Activated T-cell treated with anti-CD3 and anti-CD28 coated beads, Interleukin-2, amount 50 U/mL, for 24 hours (primary cell): ENCODE results near the gene PTPA.
A peak's percentile ranks its signal among the peaks of the same experiment; 100 is the strongest.

Experiments used
- DNase-seq: peaks from one replicate; pipeline ENCODE4 v3.0.0-alpha.2; 2020
- H3K27ac Mint-ChIP-seq: 2 replicates; pipeline ENCODE4 v1.8.0; 2020; ENCODE audit warnings: mild to moderate bottlenecking, mixed read lengths
- H3K27me3 Mint-ChIP-seq: 2 replicates; pipeline ENCODE4 v1.8.0; 2020; ENCODE audit warnings: mixed read lengths
- H3K36me3 Mint-ChIP-seq: 2 replicates; pipeline ENCODE4 v1.8.0; 2020; ENCODE audit warnings: low read depth, mixed read lengths
- H3K4me1 Mint-ChIP-seq: 2 replicates; pipeline ENCODE4 v1.8.0; 2020; ENCODE audit warnings: low read depth, mixed read lengths
- H3K4me3 Mint-ChIP-seq: 2 replicates; pipeline ENCODE4 v1.8.0; 2020; ENCODE audit warnings: mild to moderate bottlenecking, moderate library complexity, mixed read lengths
- H3K9me3 Mint-ChIP-seq: 2 replicates; pipeline ENCODE4 v1.8.0; 2020; ENCODE audit warnings: mixed read lengths

The PTPA gene

DNA sequence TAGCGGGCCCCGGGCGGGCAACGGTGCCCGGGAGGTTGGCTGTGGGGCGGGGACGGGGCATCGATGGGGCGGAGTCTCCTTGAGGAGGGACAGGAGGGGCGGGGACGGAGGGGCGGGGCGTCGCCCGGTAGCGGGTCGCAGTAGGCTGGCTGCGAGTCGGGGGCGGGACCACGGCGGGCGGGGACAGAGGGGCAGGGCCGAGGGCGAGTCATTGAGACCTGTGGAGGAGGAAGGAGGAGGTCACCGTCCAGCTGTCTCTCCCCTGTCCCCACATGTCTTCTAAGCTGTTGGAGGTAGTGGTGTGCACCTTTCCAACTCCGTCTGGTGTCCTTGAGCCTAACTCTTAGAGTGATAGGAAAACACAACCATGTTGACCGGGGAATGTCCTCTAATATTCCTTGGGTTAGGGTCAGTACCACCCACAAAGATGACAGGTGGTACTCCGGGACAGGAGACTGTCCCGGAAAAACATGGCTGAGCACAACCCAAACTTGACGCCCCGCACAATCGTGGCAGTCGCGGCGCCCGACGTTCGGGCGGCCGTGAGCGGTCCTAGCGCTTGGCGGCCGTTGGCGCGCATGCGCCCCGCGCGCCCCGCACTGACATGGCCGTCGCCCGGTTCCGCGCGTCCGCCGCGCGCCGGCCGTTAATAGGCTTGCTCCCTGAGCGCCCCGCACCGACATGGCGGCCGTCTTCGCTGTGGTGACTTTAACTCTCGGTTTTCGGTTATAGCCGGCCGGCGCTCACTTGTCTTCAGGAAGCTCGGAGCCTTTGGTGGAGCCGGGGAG, at the start of gene PTPA, which contains the start of gene CRAT:
Gene PTPA, plus strand, starts transcription at position 676 of the 788 bp plus-strand sequence. CDS start 186 bp downstream, outside the sequence.
Gene CRAT, minus strand, starts transcription at position 54 of the 788 bp plus-strand sequence. CDS start 284 bp downstream, outside the sequence.
- peaks cover 15% of the 10 kb centered on the region for H3K36me3 Mint-ChIP-seq
- peak within 1 kb of the TSS; percentile 97 for H3K4me3 Mint-ChIP-seq
- no peaks in the 10 kb centered on the region for H3K9me3 Mint-ChIP-seq
- H3K27ac Mint-ChIP-seq = peak within 1 kb of the TSS; percentile 98
- H3K27me3 Mint-ChIP-seq = no peaks in the 10 kb centered on the region
- peaks cover 42% of the 10 kb centered on the region for H3K4me1 Mint-ChIP-seq
- peak; percentile 97 for DNase-seq

- Mint-ChIP-seq H3K36me3 (peaks cover 71% of the 10 kb centered on the region), H3K27me3 (no peaks in the 10 kb centered on the region), H3K9me3 (no peaks in the 10 kb centered on the region), H3K4me1 (peaks cover under 1% of the 10 kb centered on the region), H3K27ac (no peak overlapping the region), H3K4me3 (no peak overlapping the region)
- no peak for DNase-seq
These were observed 48.2 kb upstream of the PTPA start for GRCh38 chr9:129063061-129063460.

GRCh38 chr9:129064499-129064908, 46.7 kb upstream of the PTPA start:
- Mint-ChIP-seq H3K27me3 (no peaks in the 10 kb centered on the region), H3K36me3 (peaks cover 72% of the 10 kb centered on the region), H3K4me3 (no peak overlapping the region), H3K9me3 (no peaks in the 10 kb centered on the region), H3K27ac (no peak overlapping the region), H3K4me1 (peaks cover 14% of the 10 kb centered on the region)
- no peak for DNase-seq

DNA sequence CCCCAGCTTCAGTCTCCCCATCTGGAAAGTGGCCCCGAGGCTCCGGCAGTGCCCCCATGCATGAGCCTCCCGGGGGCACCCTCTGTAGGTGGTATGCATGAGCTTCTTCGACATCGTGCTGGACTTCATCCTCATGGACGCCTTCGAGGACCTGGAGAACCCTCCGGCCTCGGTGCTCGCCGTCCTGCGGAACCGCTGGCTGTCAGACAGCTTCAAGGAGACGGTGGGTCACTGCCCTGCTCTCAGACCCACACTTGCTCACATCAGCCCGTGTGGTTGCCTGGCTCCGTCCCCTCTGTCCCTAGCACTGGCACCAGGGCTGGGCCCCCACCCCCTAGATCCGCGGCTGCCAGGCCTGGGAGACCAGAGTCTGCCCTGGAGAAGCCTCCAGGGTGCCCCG, 43.1 kb upstream of the PTPA start:
- Mint-ChIP-seq H3K27ac (peak overlapping the region; percentile 92), H3K9me3 (no peaks in the 10 kb centered on the region), H3K27me3 (no peaks in the 10 kb centered on the region), H3K36me3 (peaks cover 61% of the 10 kb centered on the region), H3K4me3 (no peak overlapping the region), H3K4me1 (peaks cover 33% of the 10 kb centered on the region)
- DNase-seq = no peak

- H3K4me3 Mint-ChIP-seq = peak overlapping the region; percentile 34
- DNase-seq = peak; percentile 74
- peaks cover 36% of the 10 kb centered on the region for H3K4me1 Mint-ChIP-seq
- H3K27ac Mint-ChIP-seq = peak overlapping the region; percentile 92
- H3K9me3 Mint-ChIP-seq = no peaks in the 10 kb centered on the region
- H3K27me3 Mint-ChIP-seq = no peaks in the 10 kb centered on the region
- peaks cover 54% of the 10 kb centered on the region for H3K36me3 Mint-ChIP-seq
These were observed 42.0 kb upstream of the PTPA start for GRCh38 chr9:129068990-129069861.

- peak; percentile 35 for DNase-seq
- H3K27ac Mint-ChIP-seq = peak overlapping the region; percentile 92
- no peaks in the 10 kb centered on the region for H3K27me3 Mint-ChIP-seq
- H3K9me3 Mint-ChIP-seq = no peaks in the 10 kb centered on the region
- H3K36me3 Mint-ChIP-seq = peaks cover 47% of the 10 kb centered on the region
- H3K4me3 Mint-ChIP-seq = no peak overlapping the region
- peaks cover 36% of the 10 kb centered on the region for H3K4me1 Mint-ChIP-seq
These were observed 41.2 kb upstream of the PTPA start for GRCh38 chr9:129069862-129070641.

DNA sequence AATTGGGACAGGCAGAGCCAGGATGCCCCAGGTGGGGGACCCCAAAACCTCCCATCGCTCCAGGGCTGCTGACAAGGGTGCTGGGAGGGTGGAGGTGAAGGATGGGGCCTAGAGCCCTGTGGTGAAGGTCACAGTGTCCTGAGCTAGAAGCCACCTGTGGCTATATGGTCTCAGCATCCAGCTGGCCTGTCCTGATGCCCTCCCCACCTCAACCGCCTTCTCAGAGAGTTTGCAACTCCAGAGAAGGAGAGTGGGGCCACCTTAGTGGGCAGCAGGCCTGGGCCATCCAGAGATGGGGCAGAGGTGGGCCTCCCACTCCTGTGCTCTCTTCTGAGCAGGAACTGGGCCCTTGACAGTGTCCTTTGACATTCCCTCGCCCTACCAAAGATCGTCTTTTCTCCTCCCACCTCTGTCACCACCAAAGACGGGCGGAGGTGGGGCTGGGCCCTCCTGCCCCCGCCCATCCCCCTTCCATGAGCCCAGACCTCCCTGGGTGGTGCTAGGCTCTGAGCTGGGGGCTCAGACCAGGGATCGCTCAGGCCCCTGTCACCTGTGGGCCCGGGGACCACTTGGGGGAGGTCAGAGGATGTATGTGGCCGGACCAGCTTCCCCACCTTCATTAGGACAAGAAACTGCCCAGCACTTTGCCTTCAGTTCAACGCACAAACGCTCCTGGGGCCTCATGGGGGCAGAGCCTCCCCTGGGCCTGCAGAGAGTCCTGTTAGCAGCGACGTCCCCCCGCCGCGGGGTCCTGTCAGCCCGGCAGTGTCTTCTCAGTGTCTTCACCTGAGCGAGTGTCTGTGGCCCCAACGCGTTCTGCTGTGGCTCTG, 40.3 kb upstream of the PTPA start:
- H3K4me1 Mint-ChIP-seq = peaks cover 36% of the 10 kb centered on the region
- no peak overlapping the region for H3K4me3 Mint-ChIP-seq
- no peaks in the 10 kb centered on the region for H3K27me3 Mint-ChIP-seq
- no peak for DNase-seq
- H3K27ac Mint-ChIP-seq = peak overlapping the region; percentile 33
- H3K9me3 Mint-ChIP-seq = no peaks in the 10 kb centered on the region
- peaks cover 40% of the 10 kb centered on the region for H3K36me3 Mint-ChIP-seq

DNA sequence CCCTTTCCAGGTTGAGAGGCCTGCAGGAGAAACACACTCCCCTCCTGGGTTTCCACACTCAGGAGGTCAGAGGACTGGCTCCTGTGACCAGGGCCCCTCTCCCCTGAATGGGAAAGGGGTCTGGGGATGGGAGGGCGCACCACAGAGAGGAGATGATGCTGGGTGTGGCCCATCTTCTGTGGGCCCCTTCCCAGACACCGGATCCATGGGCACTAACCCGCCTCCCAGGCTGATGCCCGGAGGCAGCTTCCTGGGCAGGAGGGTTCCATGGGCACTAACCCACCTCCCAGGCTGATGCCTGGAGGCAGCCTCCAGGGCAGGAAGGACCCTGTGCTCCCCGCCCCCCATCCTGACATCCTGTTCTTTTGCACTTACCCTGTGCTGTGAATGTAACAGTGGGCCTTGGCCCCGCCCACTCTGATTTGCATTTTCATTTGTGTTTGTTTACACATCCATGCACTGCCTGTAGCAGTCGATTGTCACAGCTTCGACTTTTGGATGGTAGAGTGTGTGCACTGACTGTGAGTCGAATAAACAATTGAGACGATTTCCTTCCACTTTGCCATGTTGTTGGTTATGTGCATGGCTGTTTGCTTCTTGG, 39.6 kb upstream of the PTPA start:
- no peaks in the 10 kb centered on the region for H3K27me3 Mint-ChIP-seq
- H3K27ac Mint-ChIP-seq = no peak overlapping the region
- H3K4me3 Mint-ChIP-seq = no peak overlapping the region
- no peak for DNase-seq
- H3K36me3 Mint-ChIP-seq = peaks cover 35% of the 10 kb centered on the region
- H3K9me3 Mint-ChIP-seq = no peaks in the 10 kb centered on the region
- H3K4me1 Mint-ChIP-seq = peaks cover 36% of the 10 kb centered on the region

GRCh38 chr9:129072171-129072570, 39.0 kb upstream of the PTPA start:
- Mint-ChIP-seq H3K27me3 (no peaks in the 10 kb centered on the region), H3K9me3 (no peaks in the 10 kb centered on the region), H3K27ac (no peak overlapping the region), H3K36me3 (peaks cover 32% of the 10 kb centered on the region), H3K4me3 (no peak overlapping the region), H3K4me1 (peaks cover 36% of the 10 kb centered on the region)
- DNase-seq = no peak

- H3K9me3 Mint-ChIP-seq = no peaks in the 10 kb centered on the region
- peaks cover 32% of the 10 kb centered on the region for H3K4me1 Mint-ChIP-seq
- no peaks in the 10 kb centered on the region for H3K27me3 Mint-ChIP-seq
- no peak for DNase-seq
- peaks cover 20% of the 10 kb centered on the region for H3K36me3 Mint-ChIP-seq
- H3K4me3 Mint-ChIP-seq = no peak overlapping the region
- peak overlapping the region; percentile 29 for H3K27ac Mint-ChIP-seq
These were observed 37.8 kb upstream of the PTPA start for GRCh38 chr9:129073404-129073803.

GRCh38 chr9:129074106-129074505, 37.1 kb upstream of the PTPA start:
- Mint-ChIP-seq H3K9me3 (no peaks in the 10 kb centered on the region), H3K4me3 (no peak overlapping the region), H3K27ac (peak overlapping the region; percentile 71), H3K27me3 (no peaks in the 10 kb centered on the region), H3K4me1 (peaks cover 27% of the 10 kb centered on the region), H3K36me3 (peaks cover 14% of the 10 kb centered on the region)
- no peak for DNase-seq

DNA sequence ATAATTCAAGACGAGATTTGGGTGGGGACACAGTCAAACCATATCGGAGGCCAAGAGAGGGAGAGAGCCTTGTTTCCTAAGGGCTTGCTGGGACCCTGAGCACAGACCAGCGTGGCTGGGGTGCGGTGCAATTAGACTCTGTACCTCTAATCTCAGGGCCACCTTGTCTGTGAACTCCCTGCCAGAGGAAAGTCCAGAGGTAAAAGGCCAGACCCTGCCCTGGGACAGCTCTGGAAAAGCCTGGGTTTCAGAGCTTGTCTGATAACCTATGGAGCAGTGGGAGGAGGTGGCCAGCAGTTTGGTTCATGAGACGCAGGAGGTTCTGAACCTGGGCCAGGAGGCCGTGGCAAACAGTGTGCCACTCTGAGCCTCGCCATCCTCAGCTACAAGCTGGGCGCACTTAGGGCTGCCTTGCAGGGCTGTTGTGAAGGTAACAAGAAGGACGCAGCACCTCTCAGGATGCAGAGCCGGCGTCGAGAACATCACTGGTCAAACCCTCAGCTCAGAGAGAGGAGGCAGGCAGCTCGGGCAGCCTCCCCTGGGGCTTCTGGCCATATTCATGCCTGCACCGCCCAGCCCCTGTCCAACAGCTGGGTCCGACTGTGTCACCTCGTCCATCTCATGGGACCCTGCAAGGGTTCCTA, 35.1 kb upstream of the PTPA start:
- H3K27me3 Mint-ChIP-seq = no peaks in the 10 kb centered on the region
- no peak for DNase-seq
- H3K4me3 Mint-ChIP-seq = no peak overlapping the region
- H3K27ac Mint-ChIP-seq = no peak overlapping the region
- no peaks in the 10 kb centered on the region for H3K9me3 Mint-ChIP-seq
- H3K36me3 Mint-ChIP-seq = peaks cover 3% of the 10 kb centered on the region
- peaks cover 31% of the 10 kb centered on the region for H3K4me1 Mint-ChIP-seq

- Mint-ChIP-seq H3K9me3 (no peaks in the 10 kb centered on the region), H3K4me3 (no peak overlapping the region), H3K36me3 (peaks cover 5% of the 10 kb centered on the region), H3K27me3 (no peaks in the 10 kb centered on the region), H3K4me1 (peaks cover 28% of the 10 kb centered on the region), H3K27ac (no peak overlapping the region)
- no peak for DNase-seq
These were observed 34.6 kb upstream of the PTPA start for GRCh38 chr9:129076640-129077037.
